Esophagus muscularis mucosa (tissue), 4 donors: Measurements from ENCODE around the gene SLA2.

Experiments used
- EP300 ChIP-seq: sonication (generic); formaldehyde crosslinking; IDR thresholded peaks from one replicate; pipeline ENCODE4 v1.6.1; 2017; ENCODE audit warnings: antibody characterized with exemption
- POLR2A ChIP-seq: fragments of 450-650 bp; IDR thresholded peaks from one replicate; pipeline ENCODE4 v1.6.1; 2017; ENCODE audit warnings: antibody characterized with exemption, moderate library complexity, mild to moderate bottlenecking, low read depth
- POLR2AphosphoS5 ChIP-seq, 2 donors: sonication (generic); formaldehyde crosslinking; IDR thresholded peaks; one replicate each; pipeline ENCODE4 v1.6.1; 2017; ENCODE audit warnings: antibody characterized with exemption in 2 of 2
- TF ChIP-seq, protein P1 (sequence below), 3 experiments: fragments of 200-600 bp in 2 of 3; fragments of 450-650 bp in 1 of 3; sonication (generic) in 2 of 3; IDR thresholded peaks; one replicate each; pipeline ENCODE4 v1.5.1; 2017 to 2019; ENCODE audit warnings: antibody characterized with exemption in 3 of 3, mild to moderate bottlenecking in 2 of 3, moderate library complexity in 1 of 3

DNA sequence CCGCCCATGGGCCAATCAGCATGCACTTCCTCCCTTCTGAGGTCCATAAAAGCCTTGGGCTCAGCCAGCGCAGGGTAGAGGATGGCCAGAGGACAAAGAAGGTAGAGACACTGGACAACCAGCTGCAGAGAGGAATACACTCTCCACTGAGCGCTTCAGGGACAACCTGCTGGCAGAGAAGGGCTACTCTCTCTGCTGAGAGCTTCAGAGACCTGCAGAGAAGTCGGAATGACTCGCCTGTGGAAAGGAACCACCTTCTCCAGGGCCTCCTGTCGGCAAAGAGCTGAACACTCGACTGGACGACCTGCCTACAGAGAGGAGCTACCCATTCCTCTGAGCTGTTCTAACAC, 31.4 kb upstream of the SLA2 start:
- TF ChIP-seq, protein P1, sequence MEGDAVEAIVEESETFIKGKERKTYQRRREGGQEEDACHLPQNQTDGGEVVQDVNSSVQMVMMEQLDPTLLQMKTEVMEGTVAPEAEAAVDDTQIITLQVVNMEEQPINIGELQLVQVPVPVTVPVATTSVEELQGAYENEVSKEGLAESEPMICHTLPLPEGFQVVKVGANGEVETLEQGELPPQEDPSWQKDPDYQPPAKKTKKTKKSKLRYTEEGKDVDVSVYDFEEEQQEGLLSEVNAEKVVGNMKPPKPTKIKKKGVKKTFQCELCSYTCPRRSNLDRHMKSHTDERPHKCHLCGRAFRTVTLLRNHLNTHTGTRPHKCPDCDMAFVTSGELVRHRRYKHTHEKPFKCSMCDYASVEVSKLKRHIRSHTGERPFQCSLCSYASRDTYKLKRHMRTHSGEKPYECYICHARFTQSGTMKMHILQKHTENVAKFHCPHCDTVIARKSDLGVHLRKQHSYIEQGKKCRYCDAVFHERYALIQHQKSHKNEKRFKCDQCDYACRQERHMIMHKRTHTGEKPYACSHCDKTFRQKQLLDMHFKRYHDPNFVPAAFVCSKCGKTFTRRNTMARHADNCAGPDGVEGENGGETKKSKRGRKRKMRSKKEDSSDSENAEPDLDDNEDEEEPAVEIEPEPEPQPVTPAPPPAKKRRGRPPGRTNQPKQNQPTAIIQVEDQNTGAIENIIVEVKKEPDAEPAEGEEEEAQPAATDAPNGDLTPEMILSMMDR (IDR thresholded peaks at IDR 0.05) = no peak
- no peak for TF ChIP-seq POLR2A
- TF ChIP-seq EP300 = no peak
- no peak for TF ChIP-seq POLR2AphosphoS5 (IDR thresholded peaks at IDR 0.05)
